Hematopoietic multipotent progenitor cell (in vitro differentiated cells): ENCODE measurements around the gene BCDIN3D. TPM values are rescaled to one million over a fixed set of nuclear protein-coding genes. Genes with fewer than 3 reads are reported as not detected.

Source experiments
- total RNA-seq: library from RNA; depleted of rRNA; stranded (reverse); fragments of >200 nt; gene quantifications from one replicate; pipeline ENCODE4 v1.2.3, GENCODE V29; 2012

Gene BCDIN3D
- total RNA-seq, 1 donor, result 3.2 TPM

Other genes starting within 250 kb of the BCDIN3D start
- gene FAM186B, start 237.5 kb downstream of the BCDIN3D start, total RNA-seq, result 0.27 TPM
- gene PRPF40B, start 219.5 kb downstream of the BCDIN3D start, total RNA-seq, result 5.4 TPM
- 22.4 TPM for gene FMNL3, start 135.7 kb downstream of the BCDIN3D start, total RNA-seq
- 230 TPM for gene TMBIM6, start 101.5 kb downstream of the BCDIN3D start, total RNA-seq
- gene NCKAP5L, start 14.7 kb downstream of the BCDIN3D start, total RNA-seq, result 24.8 TPM
- under 0.01 TPM for gene FAIM2, start 60.8 kb upstream of the BCDIN3D start, total RNA-seq
- under 0.01 TPM for gene AQP2, start 107.6 kb upstream of the BCDIN3D start, total RNA-seq
- not detected for gene AQP5, start 118.8 kb upstream of the BCDIN3D start, total RNA-seq
- gene AQP6, start 129.8 kb upstream of the BCDIN3D start, total RNA-seq, result under 0.01 TPM
- gene RACGAP1, start 182.4 kb upstream of the BCDIN3D start, total RNA-seq, result 9.4 TPM
- gene ASIC1, start 214.5 kb upstream of the BCDIN3D start, total RNA-seq, result not detected
- gene SMARCD1, start 242.2 kb upstream of the BCDIN3D start, total RNA-seq, result 80.5 TPM